H1 (cell line): Measurements from ENCODE around the gene RRM2. TPM values are rescaled to one million over a fixed set of nuclear protein-coding genes. Genes with fewer than 3 reads are reported as not detected.

Source experiments
- SP2 ChIP-seq: IDR thresholded peaks from 2 replicates; pipeline ENCODE4 v1.6.1; 2012; ENCODE audit warnings: mild to moderate bottlenecking, low read length, inconsistent platforms
- polyA plus RNA-seq, 7 experiments: library from polyadenylated mRNA; depleted of rRNA in 3 of 7; stranded (reverse) in 5 of 7; unstranded in 2 of 7; fragments of >200 nt in 5 of 7; fragments of 200-250 nt in 2 of 7; gene quantifications; 1 replicate in 5 of 7; 2 replicates in 1 of 7; 4 replicates in 1 of 7; pipeline versions ENCODE4 v1.2.1 to v1.2.3, GENCODE V29; 2011 to 2013; ENCODE audit warnings: missing spikeins in 2 of 7, mixed read lengths in 2 of 7
- total RNA-seq: library from RNA; stranded (reverse); fragmentation: NEBNext Ultra II Directional; extraction: Animal tissue kit (Norgen Biotek cat#: 25700); gene quantifications from 2 replicates; pipeline ENCODE4 v1.2.1, GENCODE V29; 2021

Gene RRM2
- total and polyA plus RNA-seq, 2 of the 8 experiments (the other 6 are each of a cell fraction or from before 2014, with no cell fraction given), result 37.7 to 215 TPM

DNA sequence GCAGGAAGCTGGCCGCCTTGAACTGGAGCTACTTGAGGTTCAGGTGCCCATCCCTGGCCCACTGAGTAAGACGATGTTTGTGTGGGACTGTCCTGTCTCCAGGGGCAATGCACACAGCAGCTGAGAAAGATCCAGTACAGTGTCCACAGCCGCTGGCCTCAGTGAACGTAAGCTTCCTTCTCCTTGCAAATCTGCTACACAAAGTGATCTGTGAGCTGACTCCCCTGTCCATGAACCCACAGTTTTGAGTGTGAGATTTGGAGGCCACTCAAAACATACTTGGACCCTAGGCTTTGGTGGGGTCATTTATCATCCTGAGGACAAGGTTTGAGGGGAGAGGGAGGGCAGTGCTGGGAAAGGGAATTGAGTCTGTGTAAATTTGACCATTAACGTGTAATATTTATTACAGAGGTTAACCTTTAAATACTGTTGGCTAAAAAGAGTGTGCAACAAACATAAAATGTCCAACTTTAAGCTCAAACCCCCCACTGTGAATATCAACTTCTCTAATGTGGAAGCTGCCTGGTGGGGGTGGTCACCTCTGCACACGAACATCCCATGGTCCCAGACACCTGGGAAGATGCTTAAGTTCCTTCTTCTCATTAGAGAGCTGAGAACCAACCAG is 37.4 kb upstream of the RRM2 start (continued):
- TF ChIP-seq SP2, result no peak
